ENCODE measurements around the gene GRIK2.

- TF ChIP-seq CTCF (IDR thresholded peaks at IDR 0.05) (no peak), POLR2A (IDR thresholded peaks at IDR 0.05) (no peak)
Observed at GRCh38 chr6:101605874-101606273, 212.4 kb downstream of the GRIK2 start.

Data from adrenal gland (tissue), 5 donors.